Prostate gland (tissue), 2 donors: ENCODE data around the gene CXCL10.

Source experiments
- CTCF ChIP-seq, 4 experiments: fragments of 200-600 bp in 2 of 4; fragments of 450-650 bp in 2 of 4; sonication (generic) in 2 of 4; IDR thresholded peaks; 1 replicate in 3 of 4; 2 replicates in 1 of 4; pipeline ENCODE4 v1.5.1; 2016 to 2019; ENCODE audit warnings: antibody characterized with exemption in 4 of 4, mild to moderate bottlenecking in 2 of 4, moderate library complexity in 2 of 4
- POLR2A ChIP-seq: fragments of 450-650 bp; IDR thresholded peaks from one replicate; pipeline ENCODE4 v1.6.1; 2016; ENCODE audit warnings: antibody characterized with exemption, mild to moderate bottlenecking
- POLR2AphosphoS5 ChIP-seq: sonication (generic); formaldehyde crosslinking; IDR thresholded peaks from one replicate; pipeline ENCODE4 v1.6.1; 2017; ENCODE audit warnings: antibody characterized with exemption

- TF ChIP-seq CTCF (IDR thresholded peaks at IDR 0.05), result no peak
- no peak for TF ChIP-seq POLR2AphosphoS5
- no peak for TF ChIP-seq POLR2A
These were observed 620 bp downstream of the CXCL10 start for GRCh38 chr4:76022677-76023076.
